HepG2 (cell line): ENCODE measurements around the gene ARHGEF26. TPM values are rescaled to one million over a fixed set of nuclear protein-coding genes. Genes with fewer than 3 reads are reported as not detected.
A peak's percentile ranks its signal among the peaks of the same experiment; 100 is the strongest.

ENCODE experiments used
- BORCS8-MEF2B ChIP-seq: sonication (generic); formaldehyde crosslinking; IDR thresholded peaks from 2 replicates; pipeline ENCODE4 v1.8.0; 2022; ENCODE audit warnings: mild to moderate bottlenecking, missing genetic modification reagents
- MTF1 ChIP-seq: sonication (generic); formaldehyde crosslinking; IDR thresholded peaks from 2 replicates; pipeline ENCODE4 v1.5.0; 2020; ENCODE audit warnings: missing genetic modification reagents
- NFIB ChIP-seq: sonication (generic); formaldehyde crosslinking; IDR thresholded peaks from 2 replicates; pipeline ENCODE4 v1.9.0; 2021; ENCODE audit warnings: missing genetic modification reagents, mild to moderate bottlenecking, borderline replicate concordance
- NFKB2 ChIP-seq: sonication (generic); formaldehyde crosslinking; IDR thresholded peaks from 2 replicates; pipeline ENCODE4 v1.4.0; 2020; ENCODE audit warnings: missing genetic modification reagents, borderline replicate concordance
- POGZ ChIP-seq: sonication (generic); formaldehyde crosslinking; IDR thresholded peaks from 2 replicates; pipeline ENCODE4 v1.4.0; 2020; ENCODE audit warnings: mild to moderate bottlenecking, missing genetic modification reagents
- RBAK ChIP-seq: sonication (generic); formaldehyde crosslinking; IDR thresholded peaks from 2 replicates; pipeline ENCODE4 v1.5.1; 2020; ENCODE audit warnings: mild to moderate bottlenecking, missing genetic modification reagents
- SATB2 ChIP-seq: sonication (generic); formaldehyde crosslinking; IDR thresholded peaks from 2 replicates; pipeline ENCODE4 v1.5.0; 2020; ENCODE audit warnings: missing genetic modification reagents
- ZBTB34 ChIP-seq: sonication (generic); formaldehyde crosslinking; IDR thresholded peaks from 2 replicates; pipeline ENCODE4 v1.8.0; 2022; ENCODE audit warnings: mild to moderate bottlenecking, missing genetic modification reagents
- ZFP37 ChIP-seq: sonication (generic); formaldehyde crosslinking; IDR thresholded peaks from 2 replicates; pipeline ENCODE4 v1.4.0; 2020; ENCODE audit warnings: missing genetic modification reagents, borderline replicate concordance
- ZNF274 ChIP-seq: sonication (generic); formaldehyde crosslinking; IDR thresholded peaks from 2 replicates; pipeline ENCODE4 v1.5.1; 2020; ENCODE audit warnings: mild to moderate bottlenecking, missing genetic modification reagents
- ZNF331 ChIP-seq: sonication (generic); formaldehyde crosslinking; IDR thresholded peaks from 2 replicates; pipeline ENCODE4 v1.4.0; 2020; ENCODE audit warnings: missing genetic modification reagents
- ZNF558 ChIP-seq: sonication (generic); formaldehyde crosslinking; IDR thresholded peaks from 2 replicates; pipeline ENCODE4 v1.9.0; 2022; ENCODE audit warnings: mild to moderate bottlenecking, missing genetic modification reagents, borderline replicate concordance
- polyA plus RNA-seq, 8 experiments: library from polyadenylated mRNA; depleted of rRNA in 3 of 8; stranded (reverse) in 7 of 8; unstranded in 1 of 8; fragments of >200 nt; fragmentation: Illumina TruSeq in 4 of 8; extraction: Trizol in 4 of 8; gene quantifications; 2 replicates each; pipeline versions ENCODE4 v1.2.1 to v1.2.3, GENCODE V29; 2011 to 2016; ENCODE audit warnings: low read depth in 4 of 8, missing spikeins in 1 of 8, mixed read lengths in 1 of 8; ENCODE audit not compliant: insufficient read depth in 1 of 8
- total RNA-seq, 5 experiments: library from RNA; depleted of rRNA; stranded (reverse); fragments of >200 nt; fragmentation: Illumina TruSeq; extraction: Trizol; gene quantifications; 2 replicates each; pipeline ENCODE4 v1.2.3, GENCODE V29; 2016; ENCODE audit warnings: low read depth in 1 of 5
- TF ChIP-seq, protein P1 (sequence below): sonication (generic); formaldehyde crosslinking; IDR thresholded peaks from 2 replicates; pipeline ENCODE4 v1.4.0; 2020; ENCODE audit warnings: mild to moderate bottlenecking, missing genetic modification reagents, borderline replicate concordance
- TF ChIP-seq, protein P2 (sequence below): sonication (generic); formaldehyde crosslinking; IDR thresholded peaks from 2 replicates; pipeline ENCODE4 v1.8.0; 2022; ENCODE audit warnings: missing genetic modification reagents, mild to moderate bottlenecking, borderline replicate concordance
- TF ChIP-seq, protein P3 (sequence below): sonication (generic); formaldehyde crosslinking; IDR thresholded peaks from 2 replicates; pipeline ENCODE4 v1.4.0; 2020; ENCODE audit warnings: missing genetic modification reagents, borderline replicate concordance
- TF ChIP-seq, protein P4 (sequence below): sonication (generic); formaldehyde crosslinking; IDR thresholded peaks from 2 replicates; pipeline ENCODE4 v1.9.0; 2021; ENCODE audit warnings: missing genetic modification reagents, borderline replicate concordance
- TF ChIP-seq, protein P5 (sequence below): sonication (generic); formaldehyde crosslinking; IDR thresholded peaks from 2 replicates; pipeline ENCODE4 v1.5.0; 2020; ENCODE audit warnings: missing genetic modification reagents

The ARHGEF26 gene
- total and polyA plus RNA-seq, 2 of the 13 experiments (the other 11 are each of a cell fraction or from before 2014, with no cell fraction given) = 0.74 to 6.1 TPM

DNA sequence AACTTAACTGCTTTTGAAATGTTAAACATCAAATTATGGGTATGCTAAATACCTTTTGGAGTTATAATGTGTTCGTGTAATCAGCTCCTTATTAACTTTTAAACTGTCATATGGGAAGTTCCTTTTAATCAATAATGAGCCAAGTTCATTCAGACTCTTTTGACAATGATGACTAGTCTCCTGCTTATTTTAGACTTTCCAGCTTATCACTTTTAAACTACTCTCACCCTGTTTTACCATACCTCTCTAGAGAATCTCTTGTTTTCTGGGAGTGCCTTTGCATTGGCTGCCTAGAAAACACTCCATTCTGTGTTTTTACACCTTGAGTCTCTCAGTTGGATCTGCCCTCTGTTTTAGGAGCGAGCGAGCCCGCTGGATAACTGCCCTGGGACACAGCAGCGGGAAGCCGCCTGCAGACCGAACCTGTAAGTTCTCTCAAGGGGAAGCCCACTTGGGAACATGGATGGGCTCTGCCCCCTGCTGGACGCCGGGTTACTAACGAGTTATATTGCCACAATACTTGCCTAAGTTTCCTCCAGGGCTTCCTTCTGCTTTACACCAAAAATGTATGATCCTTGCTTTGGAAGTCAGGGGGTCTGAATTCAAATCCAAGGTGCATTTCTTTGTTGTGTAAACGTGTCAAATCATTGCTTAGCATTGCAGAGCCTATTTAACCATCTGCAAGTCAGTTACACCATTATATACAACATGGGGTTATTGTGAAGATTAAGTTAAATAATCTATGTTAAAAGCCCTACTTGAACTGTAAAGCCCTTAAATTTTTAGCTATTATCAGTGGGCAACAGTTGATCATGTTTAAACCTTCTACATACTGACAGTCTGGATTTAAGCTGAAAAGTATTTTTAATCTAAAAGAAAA is 131.8 kb downstream of the ARHGEF26 start (continued):
- TF ChIP-seq SATB2 (no peak), ZBTB34 (no peak), NFIB (CRISPR knock-in tag) (no peak), ZNF274 (CRISPR knock-in tag) (no peak), MTF1 (CRISPR knock-in tag) (no peak), ZNF331 (CRISPR knock-in tag) (0 out of 2 replicates have a peak, but pooled peaks have one; percentile 26), NFKB2 (CRISPR knock-in tag) (peak; percentile 52; the same call in 1 of the 2 replicates), ZNF558 (CRISPR knock-in tag) (no peak), ZFP37 (CRISPR knock-in tag) (no peak), POGZ (CRISPR knock-in tag) (no peak), RBAK (CRISPR knock-in tag) (no peak), BORCS8-MEF2B (CRISPR knock-in tag) (no peak)
- TF ChIP-seq, protein P1, sequence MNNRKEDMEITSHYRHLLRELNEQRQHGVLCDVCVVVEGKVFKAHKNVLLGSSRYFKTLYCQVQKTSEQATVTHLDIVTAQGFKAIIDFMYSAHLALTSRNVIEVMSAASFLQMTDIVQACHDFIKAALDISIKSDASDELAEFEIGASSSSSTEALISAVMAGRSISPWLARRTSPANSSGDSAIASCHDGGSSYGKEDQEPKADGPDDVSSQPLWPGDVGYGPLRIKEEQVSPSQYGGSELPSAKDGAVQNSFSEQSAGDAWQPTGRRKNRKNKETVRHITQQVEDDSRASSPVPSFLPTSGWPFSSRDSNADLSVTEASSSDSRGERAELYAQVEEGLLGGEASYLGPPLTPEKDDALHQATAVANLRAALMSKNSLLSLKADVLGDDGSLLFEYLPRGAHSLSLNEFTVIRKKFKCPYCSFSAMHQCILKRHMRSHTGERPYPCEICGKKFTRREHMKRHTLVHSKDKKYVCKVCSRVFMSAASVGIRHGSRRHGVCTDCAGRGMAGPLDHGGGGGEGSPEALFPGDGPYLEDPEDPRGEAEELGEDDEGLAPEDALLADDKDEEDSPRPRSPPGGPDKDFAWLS (CRISPR knock-in tag) = no peak
- TF ChIP-seq, protein P2, sequence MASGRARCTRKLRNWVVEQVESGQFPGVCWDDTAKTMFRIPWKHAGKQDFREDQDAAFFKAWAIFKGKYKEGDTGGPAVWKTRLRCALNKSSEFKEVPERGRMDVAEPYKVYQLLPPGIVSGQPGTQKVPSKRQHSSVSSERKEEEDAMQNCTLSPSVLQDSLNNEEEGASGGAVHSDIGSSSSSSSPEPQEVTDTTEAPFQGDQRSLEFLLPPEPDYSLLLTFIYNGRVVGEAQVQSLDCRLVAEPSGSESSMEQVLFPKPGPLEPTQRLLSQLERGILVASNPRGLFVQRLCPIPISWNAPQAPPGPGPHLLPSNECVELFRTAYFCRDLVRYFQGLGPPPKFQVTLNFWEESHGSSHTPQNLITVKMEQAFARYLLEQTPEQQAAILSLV (CRISPR knock-in tag) = no peak
- TF ChIP-seq, protein P3, sequence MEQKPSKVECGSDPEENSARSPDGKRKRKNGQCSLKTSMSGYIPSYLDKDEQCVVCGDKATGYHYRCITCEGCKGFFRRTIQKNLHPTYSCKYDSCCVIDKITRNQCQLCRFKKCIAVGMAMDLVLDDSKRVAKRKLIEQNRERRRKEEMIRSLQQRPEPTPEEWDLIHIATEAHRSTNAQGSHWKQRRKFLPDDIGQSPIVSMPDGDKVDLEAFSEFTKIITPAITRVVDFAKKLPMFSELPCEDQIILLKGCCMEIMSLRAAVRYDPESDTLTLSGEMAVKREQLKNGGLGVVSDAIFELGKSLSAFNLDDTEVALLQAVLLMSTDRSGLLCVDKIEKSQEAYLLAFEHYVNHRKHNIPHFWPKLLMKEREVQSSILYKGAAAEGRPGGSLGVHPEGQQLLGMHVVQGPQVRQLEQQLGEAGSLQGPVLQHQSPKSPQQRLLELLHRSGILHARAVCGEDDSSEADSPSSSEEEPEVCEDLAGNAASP (CRISPR knock-in tag) = no peak
- TF ChIP-seq, protein P4, sequence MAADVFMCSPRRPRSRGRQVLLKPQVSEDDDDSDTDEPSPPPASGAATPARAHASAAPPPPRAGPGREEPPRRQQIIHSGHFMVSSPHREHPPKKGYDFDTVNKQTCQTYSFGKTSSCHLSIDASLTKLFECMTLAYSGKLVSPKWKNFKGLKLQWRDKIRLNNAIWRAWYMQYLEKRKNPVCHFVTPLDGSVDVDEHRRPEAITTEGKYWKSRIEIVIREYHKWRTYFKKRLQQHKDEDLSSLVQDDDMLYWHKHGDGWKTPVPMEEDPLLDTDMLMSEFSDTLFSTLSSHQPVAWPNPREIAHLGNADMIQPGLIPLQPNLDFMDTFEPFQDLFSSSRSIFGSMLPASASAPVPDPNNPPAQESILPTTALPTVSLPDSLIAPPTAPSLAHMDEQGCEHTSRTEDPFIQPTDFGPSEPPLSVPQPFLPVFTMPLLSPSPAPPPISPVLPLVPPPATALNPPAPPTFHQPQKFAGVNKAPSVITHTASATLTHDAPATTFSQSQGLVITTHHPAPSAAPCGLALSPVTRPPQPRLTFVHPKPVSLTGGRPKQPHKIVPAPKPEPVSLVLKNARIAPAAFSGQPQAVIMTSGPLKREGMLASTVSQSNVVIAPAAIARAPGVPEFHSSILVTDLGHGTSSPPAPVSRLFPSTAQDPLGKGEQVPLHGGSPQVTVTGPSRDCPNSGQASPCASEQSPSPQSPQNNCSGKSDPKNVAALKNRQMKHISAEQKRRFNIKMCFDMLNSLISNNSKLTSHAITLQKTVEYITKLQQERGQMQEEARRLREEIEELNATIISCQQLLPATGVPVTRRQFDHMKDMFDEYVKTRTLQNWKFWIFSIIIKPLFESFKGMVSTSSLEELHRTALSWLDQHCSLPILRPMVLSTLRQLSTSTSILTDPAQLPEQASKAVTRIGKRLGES (CRISPR knock-in tag) = no peak
- TF ChIP-seq, protein P5, sequence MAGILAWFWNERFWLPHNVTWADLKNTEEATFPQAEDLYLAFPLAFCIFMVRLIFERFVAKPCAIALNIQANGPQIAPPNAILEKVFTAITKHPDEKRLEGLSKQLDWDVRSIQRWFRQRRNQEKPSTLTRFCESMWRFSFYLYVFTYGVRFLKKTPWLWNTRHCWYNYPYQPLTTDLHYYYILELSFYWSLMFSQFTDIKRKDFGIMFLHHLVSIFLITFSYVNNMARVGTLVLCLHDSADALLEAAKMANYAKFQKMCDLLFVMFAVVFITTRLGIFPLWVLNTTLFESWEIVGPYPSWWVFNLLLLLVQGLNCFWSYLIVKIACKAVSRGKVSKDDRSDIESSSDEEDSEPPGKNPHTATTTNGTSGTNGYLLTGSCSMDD (CRISPR knock-in tag) = no peak
